Esophagus squamous epithelium (tissue), 4 donors: ENCODE results near the gene GPR119.

ENCODE experiments used
- POLR2A ChIP-seq, 4 donors: fragments of 450-650 bp; IDR thresholded peaks; one replicate each; pipeline ENCODE4 v1.6.1; 2017; ENCODE audit warnings: antibody characterized with exemption in 4 of 4, mild to moderate bottlenecking in 4 of 4, moderate library complexity in 3 of 4
- TF ChIP-seq, protein P1 (sequence below), 6 experiments: fragments of 450-650 bp in 4 of 6; fragments of 200-600 bp in 2 of 6; sonication (generic) in 2 of 6; IDR thresholded peaks; one replicate each; pipeline ENCODE4 v1.5.1; 2016 to 2019; ENCODE audit warnings: antibody characterized with exemption in 6 of 6, mild to moderate bottlenecking in 4 of 6, moderate library complexity in 4 of 6

DNA sequence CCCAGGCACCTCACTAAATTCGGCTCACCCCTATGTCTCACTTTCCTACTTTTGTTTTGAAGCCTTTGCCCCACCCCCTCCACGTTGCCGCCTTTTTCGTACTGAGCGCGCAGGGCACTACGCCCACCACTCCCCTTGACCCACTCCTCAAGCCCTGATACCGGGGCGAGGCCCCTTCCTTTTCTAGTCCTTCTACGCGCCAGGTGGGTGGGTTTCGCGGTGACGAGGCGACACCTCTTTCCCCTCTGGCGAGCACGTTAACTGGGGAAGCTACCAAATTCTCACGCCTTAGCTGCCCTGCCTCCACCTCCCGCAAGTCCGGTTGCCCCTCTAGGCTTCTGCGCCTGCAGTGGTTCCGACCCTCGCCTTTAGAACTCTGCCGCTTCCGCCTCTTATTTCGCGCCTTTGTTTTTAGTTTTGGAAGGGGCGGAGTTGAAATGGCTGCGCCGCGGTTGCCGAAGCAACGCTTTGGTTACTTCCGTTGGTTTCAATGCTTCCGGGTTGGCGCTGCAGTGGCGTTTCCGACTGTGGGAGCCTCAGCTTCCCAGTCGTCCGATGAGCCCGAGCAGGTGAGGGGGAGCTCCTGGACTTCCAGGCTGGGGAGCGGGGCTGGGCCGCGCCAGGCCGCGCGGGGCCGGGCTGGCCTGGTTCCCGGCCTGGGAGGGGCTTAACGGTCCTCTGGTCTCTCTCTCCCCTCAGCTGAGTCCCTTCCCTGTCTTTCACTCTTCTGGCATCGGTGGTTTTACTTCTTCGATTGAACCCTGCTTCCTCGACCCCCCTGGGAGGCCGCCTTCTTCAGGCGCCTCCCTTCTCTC is 45.9 kb downstream of the GPR119 start, which contains the start of gene SLC25A14:
- TF ChIP-seq, protein P1, sequence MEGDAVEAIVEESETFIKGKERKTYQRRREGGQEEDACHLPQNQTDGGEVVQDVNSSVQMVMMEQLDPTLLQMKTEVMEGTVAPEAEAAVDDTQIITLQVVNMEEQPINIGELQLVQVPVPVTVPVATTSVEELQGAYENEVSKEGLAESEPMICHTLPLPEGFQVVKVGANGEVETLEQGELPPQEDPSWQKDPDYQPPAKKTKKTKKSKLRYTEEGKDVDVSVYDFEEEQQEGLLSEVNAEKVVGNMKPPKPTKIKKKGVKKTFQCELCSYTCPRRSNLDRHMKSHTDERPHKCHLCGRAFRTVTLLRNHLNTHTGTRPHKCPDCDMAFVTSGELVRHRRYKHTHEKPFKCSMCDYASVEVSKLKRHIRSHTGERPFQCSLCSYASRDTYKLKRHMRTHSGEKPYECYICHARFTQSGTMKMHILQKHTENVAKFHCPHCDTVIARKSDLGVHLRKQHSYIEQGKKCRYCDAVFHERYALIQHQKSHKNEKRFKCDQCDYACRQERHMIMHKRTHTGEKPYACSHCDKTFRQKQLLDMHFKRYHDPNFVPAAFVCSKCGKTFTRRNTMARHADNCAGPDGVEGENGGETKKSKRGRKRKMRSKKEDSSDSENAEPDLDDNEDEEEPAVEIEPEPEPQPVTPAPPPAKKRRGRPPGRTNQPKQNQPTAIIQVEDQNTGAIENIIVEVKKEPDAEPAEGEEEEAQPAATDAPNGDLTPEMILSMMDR (IDR thresholded peaks at IDR 0.05), result no peak
- TF ChIP-seq POLR2A (IDR thresholded peaks at IDR 0.05), result no peak
